GM19099 (cell line): ENCODE results near the gene TNRC6C.

Experiments used
- POLR2A ChIP-seq: IDR thresholded peaks from 3 replicates; pipeline ENCODE4 v1.6.1; 2011; ENCODE audit warnings: low read depth; ENCODE audit not compliant: insufficient read length; ENCODE audit errors: extremely low read depth

TNRC6C gene

GRCh38 chr17:77946900-77947645 is 11.4 kb upstream of the TNRC6C start:
- TF ChIP-seq POLR2A: no peak

- TF ChIP-seq POLR2A: no peak
Observed at GRCh38 chr17:77948690-77949114, 9.8 kb upstream of the TNRC6C start.

- no peak for TF ChIP-seq POLR2A
Observed at GRCh38 chr17:77951123-77951522, 7.4 kb upstream of the TNRC6C start.

- no peak for TF ChIP-seq POLR2A
Observed at GRCh38 chr17:77952368-77952767, 6.1 kb upstream of the TNRC6C start.

GRCh38 chr17:77957235-77957856 is 1.2 kb upstream of the TNRC6C start:
- TF ChIP-seq POLR2A: no peak

GRCh38 chr17:77958716-77959125 is 218 bp downstream of the TNRC6C start:
- TF ChIP-seq POLR2A: no peak

- no peak for TF ChIP-seq POLR2A
Observed at GRCh38 chr17:77959126-77959925, 823 bp downstream of the TNRC6C start.

GRCh38 chr17:77959926-77960521 is 1.5 kb downstream of the TNRC6C start:
- TF ChIP-seq POLR2A: no peak

GRCh38 chr17:77961741-77962140 is 3.2 kb downstream of the TNRC6C start:
- TF ChIP-seq POLR2A: no peak

- no peak for TF ChIP-seq POLR2A
Observed at GRCh38 chr17:77962348-77962747, 3.8 kb downstream of the TNRC6C start.

- no peak for TF ChIP-seq POLR2A
Observed at GRCh38 chr17:77963441-77963840, 4.9 kb downstream of the TNRC6C start.

- TF ChIP-seq POLR2A: no peak
Observed at GRCh38 chr17:77965352-77965751, 6.8 kb downstream of the TNRC6C start.

GRCh38 chr17:77966476-77966875 is 8.0 kb downstream of the TNRC6C start:
- TF ChIP-seq POLR2A: no peak

GRCh38 chr17:77968788-77969187 is 10.3 kb downstream of the TNRC6C start:
- TF ChIP-seq POLR2A: no peak

GRCh38 chr17:77973953-77974352 is 15.4 kb downstream of the TNRC6C start:
- no peak for TF ChIP-seq POLR2A
